Activated T-helper 9 cell treated with anti-CD3 and anti-CD28 coated beads, Interleukin-2, amount 50 U/mL, for 16 hours (primary cell): ENCODE data around the gene TOP2B.

Experiments used
- DNase-seq: peaks from one replicate; pipeline ENCODE4 v3.0.0-alpha.2; 2020; ENCODE audit warnings: low read depth

The TOP2B gene

GRCh38 chr3:25582242-25582641 lies 82.5 kb downstream of the TOP2B start:
- no peak for DNase-seq

GRCh38 chr3:25581823-25582222 lies 82.9 kb downstream of the TOP2B start:
- no peak for DNase-seq

GRCh38 chr3:25581335-25581734 lies 83.4 kb downstream of the TOP2B start:
- DNase-seq: no peak

GRCh38 chr3:25580534-25580933 lies 84.2 kb downstream of the TOP2B start:
- DNase-seq: no peak

- DNase-seq: no peak
These were observed 86.6 kb downstream of the TOP2B start for GRCh38 chr3:25578059-25578458.

GRCh38 chr3:25576831-25577454 lies 87.8 kb downstream of the TOP2B start:
- DNase-seq: no peak

- no peak for DNase-seq
These were observed 88.6 kb downstream of the TOP2B start for GRCh38 chr3:25576146-25576545.

GRCh38 chr3:25575001-25575400 lies 89.7 kb downstream of the TOP2B start:
- DNase-seq: no peak

GRCh38 chr3:25574172-25574765 lies 90.4 kb downstream of the TOP2B start:
- DNase-seq: no peak

- DNase-seq: no peak
These were observed 91.1 kb downstream of the TOP2B start for GRCh38 chr3:25573386-25574171.

- DNase-seq: no peak
These were observed 91.8 kb downstream of the TOP2B start for GRCh38 chr3:25572919-25573385.

GRCh38 chr3:25572336-25572735 lies 92.4 kb downstream of the TOP2B start:
- DNase-seq: no peak

GRCh38 chr3:25571285-25571684 lies 93.4 kb downstream of the TOP2B start:
- DNase-seq: no peak

GRCh38 chr3:25568525-25569078 lies 96.1 kb downstream of the TOP2B start:
- DNase-seq: no peak

- DNase-seq: no peak
These were observed 96.7 kb downstream of the TOP2B start for GRCh38 chr3:25567806-25568524.

GRCh38 chr3:25567388-25567787 lies 97.3 kb downstream of the TOP2B start:
- no peak for DNase-seq

- no peak for DNase-seq
These were observed 98.3 kb downstream of the TOP2B start for GRCh38 chr3:25566358-25566920.

GRCh38 chr3:25565807-25566206 lies 98.9 kb downstream of the TOP2B start:
- no peak for DNase-seq

- no peak for DNase-seq
These were observed 100.6 kb downstream of the TOP2B start for GRCh38 chr3:25564075-25564474.

GRCh38 chr3:25563601-25564000 lies 101.1 kb downstream of the TOP2B start:
- no peak for DNase-seq

GRCh38 chr3:25558796-25559195 lies 105.9 kb downstream of the TOP2B start:
- no peak for DNase-seq

- DNase-seq: no peak
These were observed 106.6 kb downstream of the TOP2B start for GRCh38 chr3:25558121-25558520.
